Measurements from ENCODE around the gene INAVA. TPM values are rescaled to one million over a fixed set of nuclear protein-coding genes. Genes with fewer than 3 reads are reported as not detected.
"Not testable (repeated sequence)": the region's sequence is repeated elsewhere in the genome, so short reads cannot be mapped to it uniquely, and the experiment has no call there.

Gene INAVA
- total RNA-seq, 1 donor from 2014 or later: 2.3 TPM

GRCh38 chr1:200896531-200897196, 2.0 kb downstream of the INAVA start:
- no peak for DNase-seq (ENCODE audit: extremely low read depth, low read depth, low spot score)

GRCh38 chr1:200897259-200897658, 2.6 kb downstream of the INAVA start:
- no peak for DNase-seq (ENCODE audit: extremely low read depth, low read depth, low spot score)

GRCh38 chr1:200899015-200899386, 4.3 kb downstream of the INAVA start:
- DNase-seq (ENCODE audit: extremely low read depth, low read depth, low spot score): no peak

GRCh38 chr1:200899451-200899915, 4.8 kb downstream of the INAVA start:
- no peak for DNase-seq (ENCODE audit: extremely low read depth, low read depth, low spot score)

- DNase-seq (ENCODE audit: extremely low read depth, low read depth, low spot score): no peak
Observed at GRCh38 chr1:200899954-200900867, 5.5 kb downstream of the INAVA start.

GRCh38 chr1:200900877-200901276, 6.2 kb downstream of the INAVA start:
- DNase-seq (ENCODE audit: extremely low read depth, low read depth, low spot score): no peak

GRCh38 chr1:200901350-200901749, 6.7 kb downstream of the INAVA start:
- no peak for DNase-seq (ENCODE audit: extremely low read depth, low read depth, low spot score)

- no peak for DNase-seq (ENCODE audit: extremely low read depth, low read depth, low spot score)
Observed at GRCh38 chr1:200901796-200902444, 7.2 kb downstream of the INAVA start.

- no peak for DNase-seq (ENCODE audit: extremely low read depth, low read depth, low spot score)
Observed at GRCh38 chr1:200903793-200904192, 9.1 kb downstream of the INAVA start.

GRCh38 chr1:200904772-200905171, 10.1 kb downstream of the INAVA start:
- DNase-seq (ENCODE audit: extremely low read depth, low read depth, low spot score): no peak

- DNase-seq (ENCODE audit: extremely low read depth, low read depth, low spot score): no peak
Observed at GRCh38 chr1:200905411-200906052, 10.8 kb downstream of the INAVA start.

GRCh38 chr1:200906491-200906890, 11.8 kb downstream of the INAVA start:
- DNase-seq (ENCODE audit: extremely low read depth, low read depth, low spot score): no peak

- no peak for DNase-seq (ENCODE audit: extremely low read depth, low read depth, low spot score)
Observed at GRCh38 chr1:200907611-200908097, 13.0 kb downstream of the INAVA start.

GRCh38 chr1:200908191-200908868, 13.6 kb downstream of the INAVA start:
- no peak for DNase-seq (ENCODE audit: extremely low read depth, low read depth, low spot score)

- DNase-seq (ENCODE audit: extremely low read depth, low read depth, low spot score): no peak
Observed at GRCh38 chr1:200909071-200909470, 14.4 kb downstream of the INAVA start.

- DNase-seq (ENCODE audit: extremely low read depth, low read depth, low spot score): no peak
Observed at GRCh38 chr1:200909757-200910239, 15.1 kb downstream of the INAVA start.

- no peak for DNase-seq (ENCODE audit: extremely low read depth, low read depth, low spot score)
Observed at GRCh38 chr1:200911361-200911760, 16.7 kb downstream of the INAVA start.

GRCh38 chr1:200911936-200912335, 17.2 kb downstream of the INAVA start:
- not testable (repeated sequence) for DNase-seq (ENCODE audit: extremely low read depth, low read depth, low spot score)

GRCh38 chr1:200912737-200913407, 18.2 kb downstream of the INAVA start:
- DNase-seq (ENCODE audit: extremely low read depth, low read depth, low spot score): no peak
